Lower leg skin (tissue), 4 donors: ENCODE measurements around the gene CIAO2B. TPM values are rescaled to one million over a fixed set of nuclear protein-coding genes. Genes with fewer than 3 reads are reported as not detected.
"Not testable (repeated sequence)": the region's sequence is repeated elsewhere in the genome, so short reads cannot be mapped to it uniquely, and the experiment has no call there.

Experiments
- DNase-seq, 2 donors: peaks; one replicate each; pipeline ENCODE4 v3.0.0-alpha.2; 2019; ENCODE audit warnings: low spot score in 2 of 2
- H3K4me3 ChIP-seq: fragments of 200-600 bp; sonication (generic); 2 replicates; pipeline ENCODE4 v1.5.1; 2017; ENCODE audit warnings: mild to moderate bottlenecking, low read depth; ENCODE audit not compliant: poor library complexity, severe bottlenecking
- CTCF ChIP-seq, 3 donors: fragments of 450-650 bp; IDR thresholded peaks; one replicate each; pipeline ENCODE4 v1.5.1; 2016; ENCODE audit warnings: antibody characterized with exemption in 3 of 3, mild to moderate bottlenecking in 3 of 3, moderate library complexity in 2 of 3
- POLR2A ChIP-seq, 2 donors: fragments of 450-650 bp; IDR thresholded peaks; one replicate each; pipeline ENCODE4 v1.6.1; 2016 to 2017; ENCODE audit warnings: antibody characterized with exemption in 2 of 2, mild to moderate bottlenecking in 1 of 2, moderate library complexity in 1 of 2
- WGBS, 2 donors: methylation state at CpG; one replicate each; pipeline ENCODE4 v1.1.5; 2018; 5-methylcytosine and 5-hydroxymethylcytosine counted together
- intact Hi-C: fragments of 100-400 bp; cut with DNase I; formaldehyde crosslinking; loops from one replicate; pipeline ENCODE4 v1.15.0; 2023; ENCODE audit warnings: low total_unique reads
- total RNA-seq, 4 donors: library from RNA; depleted of rRNA; stranded (reverse); fragments of >200 nt; gene quantifications; one replicate each; pipeline ENCODE4 v1.1.0, GENCODE V29; 2016

Gene CIAO2B
- total RNA-seq, 4 donors from 2014 or later = 39.3 to 60.3 (median 55.4) TPM

- no peak overlapping the region for H3K4me3 ChIP-seq
- intact Hi-C loops = loop anchor here (10.0 kb wide), 1 partner anchor 75 kb away; no protein-coding TSS in a partner anchor
- no peak for DNase-seq
- TF ChIP-seq POLR2A (IDR thresholded peaks at IDR 0.05) (no peak), CTCF (IDR thresholded peaks at IDR 0.05) (no peak)
- WGBS, 2 donors = 85 to 90% methylated on average over 6 of the region's 6 CpGs
These were observed 34.8 kb downstream of the CIAO2B start for GRCh38 chr16:66899310-66899944.

GRCh38 chr16:66898933-66899309 is 35.3 kb downstream of the CIAO2B start:
- DNase-seq = no peak
- intact Hi-C loops = loop anchor here (10.0 kb wide), 1 partner anchor 76 kb away; no protein-coding TSS in a partner anchor
- H3K4me3 ChIP-seq = no peak overlapping the region
- WGBS, 2 donors = 85 to 87% methylated on average over 2 of the region's 2 CpGs
- TF ChIP-seq CTCF (IDR thresholded peaks at IDR 0.05) (no peak), POLR2A (IDR thresholded peaks at IDR 0.05) (no peak)

GRCh38 chr16:66898207-66898606 is 36.0 kb downstream of the CIAO2B start:
- no peak for DNase-seq
- intact Hi-C loops = loop anchor here (10.0 kb wide), 1 partner anchor 77 kb away; no protein-coding TSS in a partner anchor
- WGBS, 2 donors = 54 to 80% methylated on average over 3 of the region's 3 CpGs
- no peak for TF ChIP-seq POLR2A (IDR thresholded peaks at IDR 0.05)
- no peak for TF ChIP-seq CTCF (IDR thresholded peaks at IDR 0.05)
- H3K4me3 ChIP-seq = no peak overlapping the region

GRCh38 chr16:66896682-66897081 is 37.5 kb downstream of the CIAO2B start:
- not testable (repeated sequence) for DNase-seq, H3K4me3 ChIP-seq
- 63 to 73% methylated on average over 5 of the region's 5 CpGs for WGBS, 2 donors
- intact Hi-C loops = loop anchor here (10.0 kb wide), 1 partner anchor 78 kb away; no protein-coding TSS in a partner anchor

GRCh38 chr16:66895999-66896398 is 38.2 kb downstream of the CIAO2B start:
- WGBS, 2 donors = 90 to 95% methylated on average over 3 of the region's 3 CpGs
- intact Hi-C loops = loop anchor here (10.0 kb wide), 1 partner anchor 79 kb away; no protein-coding TSS in a partner anchor

GRCh38 chr16:66895689-66895979 is 38.6 kb downstream of the CIAO2B start:
- H3K4me3 ChIP-seq = no peak overlapping the region
- 88 to 92% methylated on average over 5 of the region's 5 CpGs for WGBS, 2 donors
- intact Hi-C loops = loop anchor here (10.0 kb wide), 1 partner anchor 79 kb away; no protein-coding TSS in a partner anchor
- no peak for DNase-seq
- TF ChIP-seq CTCF (IDR thresholded peaks at IDR 0.05) = no peak
- no peak for TF ChIP-seq POLR2A (IDR thresholded peaks at IDR 0.05)

More at GRCh38 chr16:66895999-66896398, 38.2 kb downstream of the CIAO2B start:
- DNase-seq = no peak
- TF ChIP-seq POLR2A (IDR thresholded peaks at IDR 0.05) = no peak
- TF ChIP-seq CTCF (IDR thresholded peaks at IDR 0.05) = no peak
- no peak overlapping the region for H3K4me3 ChIP-seq
